GM23248 (cell line): Measurements from ENCODE around the gene P2RX3. TPM values are rescaled to one million over a fixed set of nuclear protein-coding genes. Genes with fewer than 3 reads are reported as not detected.
A peak's percentile ranks its signal among the peaks of the same experiment; 100 is the strongest.

Source experiments
- DNase-seq: peaks from one replicate; pipeline ENCODE4 v3.0.0-alpha.2; 2015
- H2AFZ ChIP-seq: fragments of 200-600 bp; sonication (generic); 2 replicates; pipeline ENCODE4 v1.6.1; 2016; ENCODE audit warnings: antibody characterized with exemption
- H3F3A ChIP-seq: fragments of 200-600 bp; sonication (generic); 2 replicates; pipeline ENCODE4 v1.6.1; 2016; ENCODE audit warnings: mild to moderate bottlenecking, antibody characterized with exemption, mixed run types; ENCODE audit not compliant: insufficient read depth
- H3K27ac ChIP-seq: fragments of 200-600 bp; sonication (generic); 2 replicates; pipeline ENCODE4 v1.5.1; 2016; ENCODE audit warnings: mild to moderate bottlenecking
- H3K27me3 ChIP-seq: fragments of 200-600 bp; sonication (generic); replicated peaks from 2 replicates; pipeline ENCODE4 v1.6.1; 2016; ENCODE audit warnings: mild to moderate bottlenecking; ENCODE audit not compliant: insufficient read depth
- H3K36me3 ChIP-seq: fragments of 200-600 bp; sonication (generic); 2 replicates; pipeline ENCODE4 v1.6.1; 2016; ENCODE audit warnings: low read depth, mild to moderate bottlenecking
- H3K4me1 ChIP-seq: fragments of 200-600 bp; sonication (generic); 2 replicates; pipeline ENCODE4 v1.6.1; 2016; ENCODE audit warnings: mild to moderate bottlenecking; ENCODE audit not compliant: insufficient read depth
- H3K4me2 ChIP-seq: fragments of 200-600 bp; sonication (generic); one replicate; pipeline ENCODE4 v1.6.1; 2016; ENCODE audit warnings: mild to moderate bottlenecking; ENCODE audit not compliant: unreplicated experiment
- H3K4me3 ChIP-seq: fragments of 200-600 bp; sonication (generic); 2 replicates; pipeline ENCODE4 v1.5.1; 2016; ENCODE audit warnings: mild to moderate bottlenecking
- H3K79me2 ChIP-seq: fragments of 200-600 bp; sonication (generic); 2 replicates; pipeline ENCODE4 v1.6.1; 2016; ENCODE audit warnings: mild to moderate bottlenecking; ENCODE audit not compliant: insufficient read depth
- H3K9ac ChIP-seq: fragments of 200-600 bp; sonication (generic); 2 replicates; pipeline ENCODE4 v1.6.1; 2016; ENCODE audit warnings: mild to moderate bottlenecking
- H3K9me2 ChIP-seq: fragments of 200-600 bp; sonication (generic); 2 replicates; pipeline ENCODE4 v1.6.1; 2016; ENCODE audit warnings: mixed run types, mild to moderate bottlenecking, moderate library complexity; ENCODE audit not compliant: insufficient read depth
- H3K9me3 ChIP-seq: fragments of 200-600 bp; sonication (generic); one replicate; pipeline ENCODE4 v1.6.1; 2017; ENCODE audit warnings: low read depth
- H4K20me1 ChIP-seq: fragments of 200-600 bp; sonication (generic); 2 replicates; pipeline ENCODE4 v1.6.0; 2016; ENCODE audit not compliant: insufficient read depth
- EZH2 ChIP-seq: fragments of 200-600 bp; sonication (generic); IDR thresholded peaks from 2 replicates; pipeline ENCODE4 v1.6.1; 2018; ENCODE audit warnings: antibody characterized with exemption, mild to moderate bottlenecking; ENCODE audit not compliant: insufficient read depth, poor library complexity, severe bottlenecking
- EZH2phosphoT487 ChIP-seq: fragments of 200-600 bp; sonication (generic); IDR thresholded peaks from 2 replicates; pipeline ENCODE4 v1.6.1; 2018; ENCODE audit warnings: antibody characterized with exemption, moderate library complexity, mild to moderate bottlenecking, low read depth; ENCODE audit not compliant: insufficient read depth
- WGBS, 2 experiments: methylation state at CpG; one replicate each; pipeline ENCODE4 v1.1.6; 2015 to 2017; ENCODE audit warnings: low lambda C conversion rate in 2 of 2, low coverage in 1 of 2; ENCODE audit errors: missing lambda C conversion rate in 2 of 2; 5-methylcytosine and 5-hydroxymethylcytosine counted together
- in situ Hi-C: fragments of 300-500 bp; cut with MboI; formaldehyde crosslinking; loops from 2 replicates; pipeline ENCODE4 v1.15.0; 2020
- polyA plus RNA-seq: library from polyadenylated mRNA; unstranded; fragments of >200 nt; fragmentation: Nextera tagmentation; extraction: Ambion mirVana; gene quantifications from 2 replicates; pipeline ENCODE4 v1.2.1, GENCODE V29; 2016
- total RNA-seq: library from RNA; depleted of rRNA; stranded (reverse); fragments of >200 nt; shearing (Covaris generic); gene quantifications from 2 replicates; pipeline ENCODE4 v1.2.3, GENCODE V29; 2014

The P2RX3 gene
- total and polyA plus RNA-seq, 2 experiments from 2014 or later: 0.10 TPM; not detected in 1

GRCh38 chr11:57320719-57321387, 17.3 kb upstream of the P2RX3 start:
- H3K4me1 ChIP-seq: peaks cover 44% of the 10 kb centered on the region
- H3K4me2 ChIP-seq: peak overlapping the region; percentile 87
- peaks cover 79% of the 10 kb centered on the region for H3K79me2 ChIP-seq
- H3K9me3 ChIP-seq: no peaks in the 10 kb centered on the region
- H3K9ac ChIP-seq: peak overlapping the region; percentile 96
- peaks cover 33% of the 10 kb centered on the region; the same call in 1 of the 2 replicates for H3K36me3 ChIP-seq
- H4K20me1 ChIP-seq: peaks cover 12% of the 10 kb centered on the region; the same call in 1 of the 2 replicates
- H2AFZ ChIP-seq: no peak overlapping the region
- H3F3A ChIP-seq: peaks cover 53% of the 10 kb centered on the region
- DNase-seq: peak; percentile 26
- no peaks in the 10 kb centered on the region for H3K27me3 ChIP-seq
- peak overlapping the region; percentile 89 for H3K4me3 ChIP-seq
- TF ChIP-seq EZH2phosphoT487 (no peak), EZH2 (no peak)
- in situ Hi-C loops: no loop called here
- WGBS, 2 experiments: 24 to 41% methylated on average over 2 of the region's 2 CpGs
- H3K9me2 ChIP-seq: no peaks in the 10 kb centered on the region
- peak overlapping the region; percentile 99 for H3K27ac ChIP-seq

- no peak for DNase-seq
- Histone ChIP-seq H3K27me3 (no peaks in the 10 kb centered on the region), H3K9ac (peak overlapping the region; percentile 96), H3F3A (peaks cover 53% of the 10 kb centered on the region), H3K27ac (peak overlapping the region; percentile 99), H3K9me3 (no peaks in the 10 kb centered on the region), H4K20me1 (peaks cover 7% of the 10 kb centered on the region; the same call in 1 of the 2 replicates), H3K4me1 (peaks cover 48% of the 10 kb centered on the region), H3K9me2 (no peaks in the 10 kb centered on the region), H3K4me3 (peak overlapping the region; percentile 89), H3K36me3 (peaks cover 26% of the 10 kb centered on the region; the same call in 1 of the 2 replicates), H3K79me2 (peaks cover 72% of the 10 kb centered on the region), H3K4me2 (peak overlapping the region; percentile 87), H2AFZ (0 out of 2 replicates have a peak overlapping the region, but pooled peaks have one; percentile 11)
- WGBS, 2 experiments: 1 to 4% methylated on average over 6 of the region's 6 CpGs
- TF ChIP-seq EZH2: no peak
- TF ChIP-seq EZH2phosphoT487: no peak
- in situ Hi-C loops: no loop called here
Observed at GRCh38 chr11:57321388-57322255, 16.5 kb upstream of the P2RX3 start.

GRCh38 chr11:57322256-57323166, 15.6 kb upstream of the P2RX3 start:
- peak; percentile 100 for DNase-seq
- Histone ChIP-seq H3K9me3 (no peaks in the 10 kb centered on the region), H3K4me1 (peaks cover 48% of the 10 kb centered on the region), H2AFZ (0 out of 2 replicates have a peak overlapping the region, but pooled peaks have one; percentile 11), H3K4me3 (peak overlapping the region; percentile 89), H3K27ac (peak overlapping the region; percentile 99), H4K20me1 (0 out of 2 replicates have a peak, but pooled peaks cover 3% of the 10 kb centered on the region), H3K4me2 (peak overlapping the region; percentile 87), H3K36me3 (peaks cover 22% of the 10 kb centered on the region; the same call in 1 of the 2 replicates), H3K9ac (peak overlapping the region; percentile 96), H3K27me3 (no peaks in the 10 kb centered on the region), H3K9me2 (no peaks in the 10 kb centered on the region), H3K79me2 (peaks cover 63% of the 10 kb centered on the region), H3F3A (peaks cover 55% of the 10 kb centered on the region)
- 2% methylated on average over 9 to 13 of the region's 13 CpGs for WGBS, 2 experiments
- no peak for TF ChIP-seq EZH2phosphoT487
- no peak for TF ChIP-seq EZH2
- in situ Hi-C loops: no loop called here
